ENCODE results near the gene NAA25.
"Not testable (repeated sequence)": the region's sequence is repeated elsewhere in the genome, so short reads cannot be mapped to it uniquely, and the experiment has no call there.

DNA sequence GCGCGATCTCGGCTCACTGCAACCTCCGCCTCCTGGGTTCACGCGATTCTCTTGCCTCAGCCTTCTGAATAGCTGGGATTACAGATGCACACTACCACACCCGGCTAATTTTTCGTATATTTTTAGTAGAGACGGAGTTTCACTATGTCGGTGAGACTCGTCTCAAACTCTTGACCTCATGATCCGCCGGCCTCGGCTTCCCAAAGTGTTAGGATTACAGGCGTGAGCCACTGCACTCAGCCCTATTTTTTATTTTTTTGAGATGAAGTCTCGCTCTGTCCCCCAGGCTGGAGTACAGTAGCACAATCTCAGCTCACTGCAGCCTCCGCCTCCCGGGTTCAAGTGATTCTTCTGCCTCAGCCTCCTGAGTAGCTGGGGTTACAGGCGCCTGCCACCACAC is 5.8 kb downstream of the NAA25 start:
- TF ChIP-seq, protein P1, sequence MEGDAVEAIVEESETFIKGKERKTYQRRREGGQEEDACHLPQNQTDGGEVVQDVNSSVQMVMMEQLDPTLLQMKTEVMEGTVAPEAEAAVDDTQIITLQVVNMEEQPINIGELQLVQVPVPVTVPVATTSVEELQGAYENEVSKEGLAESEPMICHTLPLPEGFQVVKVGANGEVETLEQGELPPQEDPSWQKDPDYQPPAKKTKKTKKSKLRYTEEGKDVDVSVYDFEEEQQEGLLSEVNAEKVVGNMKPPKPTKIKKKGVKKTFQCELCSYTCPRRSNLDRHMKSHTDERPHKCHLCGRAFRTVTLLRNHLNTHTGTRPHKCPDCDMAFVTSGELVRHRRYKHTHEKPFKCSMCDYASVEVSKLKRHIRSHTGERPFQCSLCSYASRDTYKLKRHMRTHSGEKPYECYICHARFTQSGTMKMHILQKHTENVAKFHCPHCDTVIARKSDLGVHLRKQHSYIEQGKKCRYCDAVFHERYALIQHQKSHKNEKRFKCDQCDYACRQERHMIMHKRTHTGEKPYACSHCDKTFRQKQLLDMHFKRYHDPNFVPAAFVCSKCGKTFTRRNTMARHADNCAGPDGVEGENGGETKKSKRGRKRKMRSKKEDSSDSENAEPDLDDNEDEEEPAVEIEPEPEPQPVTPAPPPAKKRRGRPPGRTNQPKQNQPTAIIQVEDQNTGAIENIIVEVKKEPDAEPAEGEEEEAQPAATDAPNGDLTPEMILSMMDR (IDR thresholded peaks at IDR 0.05; ENCODE audit: low read depth, low read length, missing input control): not testable (repeated sequence)
- TF ChIP-seq, protein P2, sequence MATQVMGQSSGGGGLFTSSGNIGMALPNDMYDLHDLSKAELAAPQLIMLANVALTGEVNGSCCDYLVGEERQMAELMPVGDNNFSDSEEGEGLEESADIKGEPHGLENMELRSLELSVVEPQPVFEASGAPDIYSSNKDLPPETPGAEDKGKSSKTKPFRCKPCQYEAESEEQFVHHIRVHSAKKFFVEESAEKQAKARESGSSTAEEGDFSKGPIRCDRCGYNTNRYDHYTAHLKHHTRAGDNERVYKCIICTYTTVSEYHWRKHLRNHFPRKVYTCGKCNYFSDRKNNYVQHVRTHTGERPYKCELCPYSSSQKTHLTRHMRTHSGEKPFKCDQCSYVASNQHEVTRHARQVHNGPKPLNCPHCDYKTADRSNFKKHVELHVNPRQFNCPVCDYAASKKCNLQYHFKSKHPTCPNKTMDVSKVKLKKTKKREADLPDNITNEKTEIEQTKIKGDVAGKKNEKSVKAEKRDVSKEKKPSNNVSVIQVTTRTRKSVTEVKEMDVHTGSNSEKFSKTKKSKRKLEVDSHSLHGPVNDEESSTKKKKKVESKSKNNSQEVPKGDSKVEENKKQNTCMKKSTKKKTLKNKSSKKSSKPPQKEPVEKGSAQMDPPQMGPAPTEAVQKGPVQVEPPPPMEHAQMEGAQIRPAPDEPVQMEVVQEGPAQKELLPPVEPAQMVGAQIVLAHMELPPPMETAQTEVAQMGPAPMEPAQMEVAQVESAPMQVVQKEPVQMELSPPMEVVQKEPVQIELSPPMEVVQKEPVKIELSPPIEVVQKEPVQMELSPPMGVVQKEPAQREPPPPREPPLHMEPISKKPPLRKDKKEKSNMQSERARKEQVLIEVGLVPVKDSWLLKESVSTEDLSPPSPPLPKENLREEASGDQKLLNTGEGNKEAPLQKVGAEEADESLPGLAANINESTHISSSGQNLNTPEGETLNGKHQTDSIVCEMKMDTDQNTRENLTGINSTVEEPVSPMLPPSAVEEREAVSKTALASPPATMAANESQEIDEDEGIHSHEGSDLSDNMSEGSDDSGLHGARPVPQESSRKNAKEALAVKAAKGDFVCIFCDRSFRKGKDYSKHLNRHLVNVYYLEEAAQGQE (IDR thresholded peaks at IDR 0.05): not testable (repeated sequence)
- TF ChIP-seq ZBTB33 (IDR thresholded peaks at IDR 0.05); GABPA (IDR thresholded peaks at IDR 0.05 in 1 of 2, conservative IDR thresholded peaks at IDR 0.05 in 1 of 2); YY1 (IDR thresholded peaks at IDR 0.05): not testable (repeated sequence)

Data from liver (tissue), 3 donors.